IPS DF 4.7 (cell line): ENCODE results near the gene SIDT2.
"Not testable (repeated sequence)": the region's sequence is repeated elsewhere in the genome, so short reads cannot be mapped to it uniquely, and the experiment has no call there.

ENCODE experiments used
- DNase-seq: peaks from one replicate; pipeline ENCODE4 v3.0.0-alpha.2; 2013; ENCODE audit warnings: low spot score; ENCODE audit errors: extremely low read depth

The SIDT2 gene

GRCh38 chr11:117171404-117172061 lies 7.0 kb upstream of the SIDT2 start:
- DNase-seq, result no peak

GRCh38 chr11:117172724-117173421 lies 5.7 kb upstream of the SIDT2 start:
- DNase-seq, result no peak

- DNase-seq, result no peak
Measured at GRCh38 chr11:117175104-117175503, 3.4 kb upstream of the SIDT2 start.

- no peak for DNase-seq
Measured at GRCh38 chr11:117175781-117176180, 2.8 kb upstream of the SIDT2 start.

- DNase-seq, result no peak
Measured at GRCh38 chr11:117176186-117176585, 2.4 kb upstream of the SIDT2 start.

GRCh38 chr11:117177534-117178209 lies 871 bp upstream of the SIDT2 start:
- DNase-seq, result no peak

- no peak for DNase-seq
Measured at GRCh38 chr11:117179048-117179999, 781 bp downstream of the SIDT2 start.

- DNase-seq, result no peak
Measured at GRCh38 chr11:117180020-117180419, 1.5 kb downstream of the SIDT2 start.

- DNase-seq, result peak; percentile 72
Measured at GRCh38 chr11:117180661-117181585, 2.4 kb downstream of the SIDT2 start.

- DNase-seq, result no peak
Measured at GRCh38 chr11:117181586-117182550, 3.3 kb downstream of the SIDT2 start.

- no peak for DNase-seq
Measured at GRCh38 chr11:117182551-117182935, 4.0 kb downstream of the SIDT2 start.

- DNase-seq, result not testable (repeated sequence)
Measured at GRCh38 chr11:117183178-117183577, 4.6 kb downstream of the SIDT2 start.

- no peak for DNase-seq
Measured at GRCh38 chr11:117183724-117184349, 5.3 kb downstream of the SIDT2 start.

GRCh38 chr11:117185736-117186430 lies 7.3 kb downstream of the SIDT2 start:
- DNase-seq, result no peak

- DNase-seq, result no peak
Measured at GRCh38 chr11:117186431-117186761, 7.9 kb downstream of the SIDT2 start.

- DNase-seq, result no peak
Measured at GRCh38 chr11:117187007-117187406, 8.5 kb downstream of the SIDT2 start.

GRCh38 chr11:117187428-117187798 lies 8.9 kb downstream of the SIDT2 start:
- DNase-seq, result no peak

- no peak for DNase-seq
Measured at GRCh38 chr11:117187799-117188481, 9.4 kb downstream of the SIDT2 start.
